GM10266 (cell line): ENCODE data around the gene KCTD7.

Source experiments
- DNase-seq: peaks from one replicate; pipeline ENCODE4 v3.0.0; 2012; ENCODE audit errors: extremely low spot score
- CTCF ChIP-seq: IDR thresholded peaks from 2 replicates; pipeline ENCODE4 v1.5.1; 2012; ENCODE audit warnings: mild to moderate bottlenecking, low read depth; ENCODE audit not compliant: control insufficient read depth, insufficient read depth; ENCODE audit errors: missing control alignments

The KCTD7 gene

GRCh38 chr7:66657798-66658197 is 29.1 kb downstream of the KCTD7 start:
- no peak for TF ChIP-seq CTCF
- no peak for DNase-seq

GRCh38 chr7:66662646-66663264 is 34.1 kb downstream of the KCTD7 start:
- TF ChIP-seq CTCF, result no peak
- DNase-seq, result no peak

GRCh38 chr7:66664590-66665293 is 36.1 kb downstream of the KCTD7 start:
- no peak for DNase-seq
- no peak for TF ChIP-seq CTCF

GRCh38 chr7:66666313-66666952 is 37.8 kb downstream of the KCTD7 start:
- DNase-seq, result no peak
- TF ChIP-seq CTCF, result no peak

- no peak for DNase-seq
- no peak for TF ChIP-seq CTCF
Observed at GRCh38 chr7:66667023-66667728, 38.5 kb downstream of the KCTD7 start.

GRCh38 chr7:66668112-66668511 is 39.4 kb downstream of the KCTD7 start:
- TF ChIP-seq CTCF, result no peak
- no peak for DNase-seq
